Epithelial cell of proximal tubule (primary cell): ENCODE data around the gene SBK3. TPM values are rescaled to one million over a fixed set of nuclear protein-coding genes. Genes with fewer than 3 reads are reported as not detected.

Experiments
- DNase-seq: peaks from one replicate; pipeline ENCODE4 v3.0.0-alpha.2; 2011; ENCODE audit warnings: low read depth
- H3K4me3 ChIP-seq: 2 replicates; pipeline ENCODE4 v1.5.1; 2011; ENCODE audit warnings: low read depth, mild to moderate bottlenecking, low read length
- total RNA-seq: library from RNA; depleted of rRNA; stranded (reverse); fragments of >200 nt; gene quantifications from 2 replicates; pipeline ENCODE4 v1.2.3, GENCODE V29; 2015
- TF ChIP-seq, protein P1 (sequence below): conservative IDR thresholded peaks from 2 replicates; pipeline ENCODE4 v1.5.1; 2012; ENCODE audit warnings: low read depth, mild to moderate bottlenecking, low read length

Gene SBK3
- total RNA-seq, 1 donor from 2014 or later: 0.23 TPM

DNA sequence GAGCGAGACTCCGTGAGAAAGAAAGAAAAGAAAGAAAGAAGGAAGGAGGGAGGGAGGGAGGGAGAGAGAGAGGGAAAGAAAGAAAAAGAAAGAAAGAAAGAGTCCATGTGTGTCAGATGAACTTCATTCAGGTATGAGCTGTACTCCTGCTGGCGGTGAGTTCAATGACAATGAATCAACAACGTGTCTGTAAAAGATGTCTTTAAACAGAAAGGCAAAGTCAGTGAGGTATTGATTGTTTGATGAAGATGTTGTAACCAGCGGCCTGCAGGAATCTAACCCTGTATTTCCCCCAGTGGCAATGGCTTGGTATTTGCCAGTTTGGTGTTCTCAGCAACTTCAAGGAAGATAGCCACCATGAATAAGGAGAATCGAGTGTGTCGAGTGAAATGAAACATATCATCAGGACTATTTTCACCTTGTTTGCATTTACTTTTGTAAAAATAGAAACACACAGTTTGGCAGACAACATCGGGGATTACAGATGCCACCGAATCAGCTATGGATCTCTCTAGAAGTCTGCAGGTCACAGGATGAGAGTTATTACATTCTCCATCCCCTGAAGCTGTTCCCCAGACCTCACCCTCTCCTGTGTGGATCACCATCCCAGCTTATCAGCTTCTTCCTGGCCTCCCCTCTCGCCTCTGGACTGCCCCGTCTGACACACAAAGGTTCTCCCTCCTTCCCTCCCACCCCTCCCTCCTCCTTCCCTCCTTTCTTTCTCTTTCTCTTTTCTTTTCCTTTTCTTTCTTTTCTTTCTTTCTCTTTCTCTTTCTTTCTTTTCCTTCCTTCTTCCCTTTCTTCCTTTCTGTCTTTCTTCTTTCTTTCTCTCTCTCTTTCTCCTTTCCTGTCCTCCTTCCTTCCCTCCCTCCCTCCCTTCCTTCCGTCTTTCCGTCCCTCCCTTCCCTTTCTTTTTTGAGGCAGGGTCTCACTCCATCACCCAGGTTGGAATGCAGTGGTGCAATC, 8.2 kb upstream of the SBK3 start:
- no peak for DNase-seq

DNA sequence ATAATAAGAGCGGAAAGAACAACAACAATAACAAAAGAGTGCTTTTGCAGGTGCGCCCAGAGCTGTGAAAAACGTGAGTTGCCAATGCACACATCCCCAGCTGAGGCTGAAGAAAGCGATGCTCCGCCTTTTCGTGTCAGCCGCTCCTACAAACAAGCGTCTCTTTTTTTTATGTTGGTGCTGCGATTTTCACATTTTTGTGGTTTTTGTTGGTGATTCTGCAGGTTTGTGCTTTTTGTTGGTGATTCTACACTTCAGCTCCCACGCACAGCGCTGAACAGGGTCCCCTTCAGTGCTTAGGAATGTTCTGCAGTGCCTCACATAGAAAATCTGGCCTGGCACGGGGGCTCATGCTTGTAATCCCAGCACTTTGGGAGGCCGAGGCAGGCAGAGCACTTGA, 7.3 kb upstream of the SBK3 start:
- H3K4me3 ChIP-seq: no peak overlapping the region
- no peak for DNase-seq
- TF ChIP-seq, protein P1, sequence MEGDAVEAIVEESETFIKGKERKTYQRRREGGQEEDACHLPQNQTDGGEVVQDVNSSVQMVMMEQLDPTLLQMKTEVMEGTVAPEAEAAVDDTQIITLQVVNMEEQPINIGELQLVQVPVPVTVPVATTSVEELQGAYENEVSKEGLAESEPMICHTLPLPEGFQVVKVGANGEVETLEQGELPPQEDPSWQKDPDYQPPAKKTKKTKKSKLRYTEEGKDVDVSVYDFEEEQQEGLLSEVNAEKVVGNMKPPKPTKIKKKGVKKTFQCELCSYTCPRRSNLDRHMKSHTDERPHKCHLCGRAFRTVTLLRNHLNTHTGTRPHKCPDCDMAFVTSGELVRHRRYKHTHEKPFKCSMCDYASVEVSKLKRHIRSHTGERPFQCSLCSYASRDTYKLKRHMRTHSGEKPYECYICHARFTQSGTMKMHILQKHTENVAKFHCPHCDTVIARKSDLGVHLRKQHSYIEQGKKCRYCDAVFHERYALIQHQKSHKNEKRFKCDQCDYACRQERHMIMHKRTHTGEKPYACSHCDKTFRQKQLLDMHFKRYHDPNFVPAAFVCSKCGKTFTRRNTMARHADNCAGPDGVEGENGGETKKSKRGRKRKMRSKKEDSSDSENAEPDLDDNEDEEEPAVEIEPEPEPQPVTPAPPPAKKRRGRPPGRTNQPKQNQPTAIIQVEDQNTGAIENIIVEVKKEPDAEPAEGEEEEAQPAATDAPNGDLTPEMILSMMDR: no peak

More for the DNA sequence above, 8.2 kb upstream of the SBK3 start:
- TF ChIP-seq, protein P1: no peak
- no peak overlapping the region for H3K4me3 ChIP-seq

DNA sequence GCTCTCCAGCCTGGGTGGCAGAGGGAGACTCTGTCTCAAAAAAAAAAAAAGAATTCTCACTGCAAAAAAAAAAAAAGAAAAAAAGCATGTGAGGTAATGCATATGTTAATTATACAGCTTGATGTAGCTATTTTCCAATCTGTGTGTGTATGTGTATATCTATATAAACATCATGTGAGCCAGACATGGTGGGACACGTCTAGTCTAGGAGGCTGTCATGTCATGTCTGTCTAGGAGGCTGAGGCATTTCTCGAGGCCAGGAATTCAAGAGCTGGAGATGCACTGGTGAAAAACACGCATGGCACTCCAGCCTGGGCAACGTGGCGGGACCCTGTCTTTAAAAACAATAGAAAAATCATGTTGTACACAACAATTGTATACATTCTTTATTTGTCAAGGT, 6.9 kb upstream of the SBK3 start:
- DNase-seq: no peak
- TF ChIP-seq, protein P1: no peak
- no peak overlapping the region for H3K4me3 ChIP-seq

DNA sequence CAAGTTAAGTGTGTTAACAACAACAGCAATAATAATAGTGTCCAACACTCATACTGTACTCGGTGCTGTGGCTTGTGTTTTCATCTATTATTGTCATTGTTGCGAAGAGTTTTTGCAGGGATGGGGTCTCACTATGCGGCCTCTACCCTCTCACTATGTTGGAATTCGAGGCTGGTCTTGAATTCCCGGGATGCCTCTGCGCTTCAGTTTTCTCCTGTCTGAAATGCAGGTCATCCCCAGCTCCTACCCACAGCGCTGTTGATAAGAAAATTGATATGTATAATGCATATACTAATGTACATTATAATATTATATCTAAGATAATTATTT, 4.9 kb upstream of the SBK3 start:
- TF ChIP-seq, protein P1: no peak
- H3K4me3 ChIP-seq: peak overlapping the region; percentile 47
- no peak for DNase-seq

DNA sequence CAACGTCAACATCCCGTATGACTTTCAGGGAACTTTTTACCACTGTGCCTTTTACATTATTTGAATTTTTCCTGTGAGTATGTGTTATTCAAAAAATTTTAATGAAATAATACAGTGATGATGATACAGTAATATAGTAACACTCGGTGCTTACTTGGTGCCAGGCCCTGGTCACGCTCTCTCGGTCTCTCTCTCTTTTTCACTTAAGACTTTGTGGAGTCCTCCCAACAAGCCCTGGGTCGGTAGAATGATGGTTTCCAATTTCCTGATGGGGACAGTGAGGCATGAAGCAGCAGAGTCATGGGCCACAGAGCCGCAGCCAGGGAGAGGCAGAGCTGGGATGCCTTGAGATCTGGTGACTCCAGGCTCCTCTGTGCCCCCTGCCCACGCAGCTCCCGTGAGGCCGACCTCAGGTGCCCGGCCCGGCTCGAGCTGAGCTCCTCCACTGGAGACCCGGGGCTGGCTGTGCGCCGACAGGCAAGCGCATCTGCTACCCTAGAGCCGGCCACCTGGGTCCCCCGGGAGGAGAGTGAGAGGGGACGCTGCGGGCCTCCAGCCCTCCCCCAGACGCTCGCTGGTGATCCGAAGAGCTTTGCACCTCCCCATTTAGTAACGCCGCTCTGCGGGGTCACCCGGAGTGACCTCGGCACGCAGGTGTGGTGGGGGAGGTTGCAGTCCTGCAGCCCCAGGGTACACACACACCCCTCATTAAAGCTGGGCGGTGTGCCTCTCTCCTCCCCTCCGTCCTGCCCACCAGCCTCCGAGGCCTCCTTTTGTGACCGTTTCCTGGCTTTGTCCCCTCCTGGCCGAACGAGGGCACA, 4.4 kb upstream of the SBK3 start:
- TF ChIP-seq, protein P1: no peak
- peak; percentile 66 for DNase-seq
- peak overlapping the region; percentile 47 for H3K4me3 ChIP-seq

DNA sequence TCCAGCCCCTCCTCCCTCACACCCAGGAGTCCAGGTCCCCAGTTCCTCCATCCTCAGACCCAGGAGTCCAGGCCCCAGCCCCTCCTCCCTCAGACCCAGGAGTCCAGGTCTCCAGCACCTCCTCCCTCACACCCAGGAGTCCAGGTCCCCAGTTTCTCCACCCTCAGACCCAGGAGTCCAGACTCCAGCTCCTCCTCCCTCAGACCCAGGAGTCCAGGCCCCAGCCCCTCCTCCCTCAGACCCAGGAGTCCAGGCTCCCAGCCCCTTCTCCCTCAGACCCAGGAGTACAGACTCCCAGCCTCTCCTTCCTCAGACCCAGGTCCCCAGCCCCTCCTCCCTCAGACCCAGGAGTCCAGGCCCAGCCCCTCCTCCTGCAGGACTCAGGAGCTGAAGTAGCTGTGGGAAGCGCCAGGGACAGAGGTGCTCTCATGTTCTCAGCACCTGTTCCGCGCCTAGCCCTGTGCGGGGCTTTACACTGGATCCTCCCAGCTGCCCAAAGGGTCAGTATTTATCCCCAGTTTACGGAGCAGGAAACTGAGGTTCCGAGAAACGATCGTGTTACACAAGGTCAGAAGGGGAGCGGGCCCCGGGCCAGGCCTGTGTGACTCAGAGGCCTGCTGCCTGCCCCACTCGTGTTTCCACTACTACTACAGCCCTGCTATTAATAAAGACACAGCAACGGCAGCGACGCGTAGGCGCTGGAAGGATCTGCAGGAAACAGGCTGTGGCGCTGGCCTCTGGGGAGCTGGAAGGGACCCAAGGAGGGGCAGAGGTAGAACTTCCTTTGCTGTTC, 1.7 kb upstream of the SBK3 start:
- TF ChIP-seq, protein P1: no peak
- no peak overlapping the region for H3K4me3 ChIP-seq
- no peak for DNase-seq
